GM18520 (cell line): ENCODE results near the gene TOP1.

Source experiments
- ATAC-seq: cut with Tn5 transposase; IDR thresholded peaks from one replicate; pipeline ENCODE4 v1.9.1; 2021; ENCODE audit not compliant: unreplicated experiment

The TOP1 gene

GRCh38 chr20:41035207-41035606 is 6.6 kb downstream of the TOP1 start:
- no peak for ATAC-seq

- no peak for ATAC-seq
These were observed 8.6 kb downstream of the TOP1 start for GRCh38 chr20:41037179-41037578.

- no peak for ATAC-seq
These were observed 9.7 kb downstream of the TOP1 start for GRCh38 chr20:41038149-41038877.

- ATAC-seq, result no peak
These were observed 10.3 kb downstream of the TOP1 start for GRCh38 chr20:41038878-41039404.

GRCh38 chr20:41040855-41041254 is 12.2 kb downstream of the TOP1 start:
- no peak for ATAC-seq

- ATAC-seq, result no peak
These were observed 13.1 kb downstream of the TOP1 start for GRCh38 chr20:41041693-41042092.

- ATAC-seq, result no peak
These were observed 15.9 kb downstream of the TOP1 start for GRCh38 chr20:41044409-41045062.

GRCh38 chr20:41045671-41046070 is 17.0 kb downstream of the TOP1 start:
- no peak for ATAC-seq

- ATAC-seq, result no peak
These were observed 18.1 kb downstream of the TOP1 start for GRCh38 chr20:41046716-41047115.

- no peak for ATAC-seq
These were observed 18.8 kb downstream of the TOP1 start for GRCh38 chr20:41047279-41047974.

- no peak for ATAC-seq
These were observed 19.3 kb downstream of the TOP1 start for GRCh38 chr20:41047975-41048305.

- no peak for ATAC-seq
These were observed 20.1 kb downstream of the TOP1 start for GRCh38 chr20:41048461-41049301.

- no peak for ATAC-seq
These were observed 20.8 kb downstream of the TOP1 start for GRCh38 chr20:41049451-41049850.

GRCh38 chr20:41050361-41051008 is 21.9 kb downstream of the TOP1 start:
- no peak for ATAC-seq

- no peak for ATAC-seq
These were observed 22.6 kb downstream of the TOP1 start for GRCh38 chr20:41051009-41051825.

- ATAC-seq, result no peak
These were observed 24.3 kb downstream of the TOP1 start for GRCh38 chr20:41052742-41053419.

- ATAC-seq, result no peak
These were observed 25.6 kb downstream of the TOP1 start for GRCh38 chr20:41054070-41054846.

- ATAC-seq, result no peak
These were observed 26.2 kb downstream of the TOP1 start for GRCh38 chr20:41054847-41055230.
